Liver (tissue), 9 donors: ENCODE measurements around the gene CD34. TPM values are rescaled to one million over a fixed set of nuclear protein-coding genes. Genes with fewer than 3 reads are reported as not detected.

ENCODE experiments used
- DNase-seq: peaks from one replicate; pipeline ENCODE4 v3.0.0-alpha.2; 2017; ENCODE audit warnings: low spot score
- H3K27ac ChIP-seq, 2 donors: one replicate each; pipeline ENCODE4 v1.7.0; 2013; ENCODE audit warnings: inconsistent platforms in 2 of 2, low read length in 2 of 2, control low read depth in 1 of 2, low read depth in 1 of 2, mild to moderate bottlenecking in 1 of 2
- H3K27me3 ChIP-seq, 4 donors: one replicate each; pipeline versions ENCODE4 v1.6.1 to v1.7.0; 2013; ENCODE audit warnings: low read length in 3 of 4, inconsistent platforms in 1 of 4, mild to moderate bottlenecking in 1 of 4, moderate library complexity in 1 of 4; ENCODE audit not compliant: control insufficient read depth in 4 of 4, insufficient read depth in 4 of 4
- H3K36me3 ChIP-seq, 4 donors: one replicate each; pipeline versions ENCODE4 v1.6.1 to v1.7.0; 2013; ENCODE audit warnings: low read length in 3 of 4, mild to moderate bottlenecking in 3 of 4, low read depth in 1 of 4, moderate library complexity in 1 of 4; ENCODE audit not compliant: control insufficient read depth in 4 of 4, insufficient read depth in 3 of 4
- H3K4me1 ChIP-seq, 4 donors: one replicate each; pipeline versions ENCODE4 v1.6.1 to v1.7.0; 2013; ENCODE audit warnings: low read length in 3 of 4, mild to moderate bottlenecking in 3 of 4, moderate library complexity in 1 of 4; ENCODE audit not compliant: control insufficient read depth in 4 of 4, insufficient read depth in 4 of 4
- H3K4me3 ChIP-seq, 3 donors: one replicate each; pipeline versions ENCODE4 v1.6.1 to v1.7.0; 2013; ENCODE audit warnings: low read length in 3 of 3, control low read depth in 1 of 3, low read depth in 1 of 3, mild to moderate bottlenecking in 1 of 3
- H3K9ac ChIP-seq, 2 donors: one replicate each; pipeline ENCODE4 v1.7.0; 2013; ENCODE audit warnings: low read length in 2 of 2, mild to moderate bottlenecking in 2 of 2, moderate library complexity in 2 of 2, control low read depth in 1 of 2, low read depth in 1 of 2
- H3K9me3 ChIP-seq, 4 donors: one replicate each; pipeline versions ENCODE4 v1.6.1 to v1.7.0; 2013; ENCODE audit warnings: low read length in 3 of 4; ENCODE audit not compliant: control insufficient read depth in 4 of 4
- EGR1 ChIP-seq, 2 donors: IDR thresholded peaks; 2 replicates each; pipeline ENCODE4 v1.6.1; 2016 to 2018; ENCODE audit warnings: antibody characterized with exemption in 2 of 2, low read depth in 2 of 2
- FOXA1 ChIP-seq: IDR thresholded peaks from 2 replicates; pipeline ENCODE4 v1.6.1; 2016; ENCODE audit warnings: antibody characterized with exemption
- FOXA2 ChIP-seq: IDR thresholded peaks from 2 replicates; pipeline ENCODE4 v1.6.1; 2016; ENCODE audit warnings: antibody characterized with exemption
- GABPA ChIP-seq, 2 donors: IDR thresholded peaks in 1 of 2; conservative IDR thresholded peaks in 1 of 2; 2 replicates each; pipeline ENCODE4 v1.6.1; 2016; ENCODE audit warnings: antibody characterized with exemption in 2 of 2, mild to moderate bottlenecking in 1 of 2, moderate library complexity in 1 of 2
- HNF4A ChIP-seq, 2 donors: conservative IDR thresholded peaks; 2 replicates each; pipeline ENCODE4 v1.6.1; 2016; ENCODE audit warnings: antibody characterized with exemption in 2 of 2, mild to moderate bottlenecking in 2 of 2
- HNF4G ChIP-seq: IDR thresholded peaks from 2 replicates; pipeline ENCODE4 v1.6.1; 2016; ENCODE audit warnings: antibody characterized with exemption
- JUND ChIP-seq, 2 donors: IDR thresholded peaks; 2 replicates each; pipeline ENCODE4 v1.6.1; 2016; ENCODE audit warnings: antibody characterized with exemption in 2 of 2
- NR2F2 ChIP-seq: IDR thresholded peaks from 2 replicates; pipeline ENCODE4 v1.6.1; 2016; ENCODE audit warnings: antibody characterized with exemption
- RAD21 ChIP-seq, 2 donors: IDR thresholded peaks; 2 replicates each; pipeline ENCODE4 v1.6.1; 2016; ENCODE audit warnings: antibody characterized with exemption in 2 of 2, mild to moderate bottlenecking in 2 of 2
- RXRA ChIP-seq, 2 donors: IDR thresholded peaks; 2 replicates each; pipeline ENCODE4 v1.6.1; 2017 to 2018; ENCODE audit warnings: antibody characterized with exemption in 2 of 2, mild to moderate bottlenecking in 1 of 2
- SP1 ChIP-seq: IDR thresholded peaks from 2 replicates; pipeline ENCODE4 v1.6.1; 2018; ENCODE audit warnings: antibody characterized with exemption, mild to moderate bottlenecking
- TAF1 ChIP-seq: conservative IDR thresholded peaks from 2 replicates; pipeline ENCODE4 v1.6.1; 2016; ENCODE audit warnings: antibody characterized with exemption, mild to moderate bottlenecking
- YY1 ChIP-seq: IDR thresholded peaks from 2 replicates; pipeline ENCODE4 v1.6.1; 2016; ENCODE audit warnings: antibody characterized with exemption, mild to moderate bottlenecking
- WGBS: extraction: QIAGEN DNeasy Blood & Tissue Kit; methylation state at CpG from one replicate; pipeline ENCODE4 v1.1.7; 2013; 5-methylcytosine and 5-hydroxymethylcytosine counted together
- polyA plus RNA-seq, 2 donors: library from polyadenylated mRNA; stranded (reverse) in 1 of 2; unstranded in 1 of 2; fragments of 200-250 nt in 1 of 2; fragments of >200 nt in 1 of 2; fragmentation: Nextera tagmentation in 1 of 2; extraction: Ambion mirVana in 1 of 2; gene quantifications; one replicate each; pipeline versions ENCODE4 v1.2.1 to v1.2.3, GENCODE V29; 2013 to 2015
- total RNA-seq, 2 donors: library from RNA; depleted of rRNA; stranded (reverse); fragments of >200 nt; gene quantifications; one replicate each; pipeline ENCODE4 v1.2.3, GENCODE V29; 2014
- TF ChIP-seq, protein P1 (sequence below): IDR thresholded peaks from 2 replicates; pipeline ENCODE4 v1.6.1; 2016; ENCODE audit warnings: antibody characterized with exemption
- TF ChIP-seq, protein P2 (sequence below): IDR thresholded peaks from 2 replicates; pipeline ENCODE4 v1.6.1; 2016; ENCODE audit warnings: antibody characterized with exemption
- TF ChIP-seq, protein P3 (sequence below): fragments of 150-350 bp; IDR thresholded peaks from 2 replicates; pipeline ENCODE4 v1.5.1; 2017; ENCODE audit warnings: improper control_type of control experiment, low read depth, low read length; ENCODE audit not compliant: missing input control
- TF ChIP-seq, protein P4 (sequence below): IDR thresholded peaks from 2 replicates; pipeline ENCODE4 v1.6.1; 2016; ENCODE audit warnings: antibody characterized with exemption
- TF ChIP-seq, protein P5 (sequence below): IDR thresholded peaks from 2 replicates; pipeline ENCODE4 v1.6.1; 2016; ENCODE audit warnings: antibody characterized with exemption, mild to moderate bottlenecking
- donor health status: healthy.
- donor health status: healthy.
- donor health status: healthy.
- donor health status: healthy.
- donor health status: healthy.

CD34 gene, protein sequence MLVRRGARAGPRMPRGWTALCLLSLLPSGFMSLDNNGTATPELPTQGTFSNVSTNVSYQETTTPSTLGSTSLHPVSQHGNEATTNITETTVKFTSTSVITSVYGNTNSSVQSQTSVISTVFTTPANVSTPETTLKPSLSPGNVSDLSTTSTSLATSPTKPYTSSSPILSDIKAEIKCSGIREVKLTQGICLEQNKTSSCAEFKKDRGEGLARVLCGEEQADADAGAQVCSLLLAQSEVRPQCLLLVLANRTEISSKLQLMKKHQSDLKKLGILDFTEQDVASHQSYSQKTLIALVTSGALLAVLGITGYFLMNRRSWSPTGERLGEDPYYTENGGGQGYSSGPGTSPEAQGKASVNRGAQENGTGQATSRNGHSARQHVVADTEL
- total RNA-seq (1 to 10 TPM; 1.5 TPM), polyA plus RNA-seq (1 to 10 TPM; 2.0 to 4.0 TPM)

DNA sequence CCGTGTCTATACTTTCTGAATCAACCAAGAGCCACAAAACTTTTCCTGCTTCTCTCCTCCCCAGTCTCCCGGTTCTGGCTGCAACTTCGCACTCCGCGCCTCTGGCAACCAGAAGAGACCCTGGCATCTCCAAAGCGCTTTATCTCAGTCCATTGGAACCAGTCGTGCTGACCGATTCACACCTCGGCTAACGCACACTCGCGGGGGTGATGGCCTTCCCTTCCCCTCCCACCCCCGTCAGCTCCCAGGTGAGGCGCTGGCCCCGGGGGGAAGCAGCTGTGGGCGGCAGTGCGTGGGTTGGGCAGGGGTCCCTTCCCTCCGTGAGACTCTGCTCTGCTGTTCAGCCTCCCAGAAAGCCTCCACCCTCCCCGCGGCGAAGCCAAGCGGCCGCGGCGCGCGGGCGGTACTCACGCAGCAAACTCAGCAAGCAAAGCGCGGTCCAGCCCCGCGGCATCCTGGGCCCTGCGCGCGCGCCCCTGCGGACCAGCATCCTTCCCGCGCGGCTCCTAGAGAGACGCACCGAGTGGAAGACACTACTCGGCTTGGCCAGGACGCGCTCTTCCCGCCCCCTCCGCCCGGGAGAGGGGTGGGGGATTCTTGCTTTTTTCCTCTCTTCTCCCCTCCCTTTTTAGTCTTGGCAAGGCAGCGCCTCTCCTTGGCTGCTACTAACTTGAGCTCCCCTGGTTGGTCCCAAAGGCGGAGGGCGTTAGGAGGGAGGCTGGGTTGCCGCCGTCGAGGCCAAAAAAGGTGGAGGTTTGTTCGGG lies at the start of gene CD34:
CD34 (minus strand) TSS at position 535 of the 764 bp plus-strand sequence; CDS start at position 490, 45 bp downstream.
- H3K4me3 ChIP-seq, result peak within 1 kb of the TSS in 1 of 3 donors; percentile 26
- TF ChIP-seq, protein P1, sequence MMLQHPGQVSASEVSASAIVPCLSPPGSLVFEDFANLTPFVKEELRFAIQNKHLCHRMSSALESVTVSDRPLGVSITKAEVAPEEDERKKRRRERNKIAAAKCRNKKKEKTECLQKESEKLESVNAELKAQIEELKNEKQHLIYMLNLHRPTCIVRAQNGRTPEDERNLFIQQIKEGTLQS, result no peak
- TF ChIP-seq TAF1 (no peak), FOXA1 (no peak), NR2F2 (no peak), RXRA (IDR thresholded peaks at IDR 0.05) (no peak), FOXA2 (no peak), SP1 (no peak), HNF4A (conservative IDR thresholded peaks at IDR 0.05) (no peak), HNF4G (no peak), EGR1 (IDR thresholded peaks at IDR 0.05; ENCODE audit: low read depth in 2 of 2) (no peak), RAD21 (IDR thresholded peaks at IDR 0.05) (no peak), YY1 (no peak), GABPA (IDR thresholded peaks at IDR 0.05 in 1 of 2, conservative IDR thresholded peaks at IDR 0.05 in 1 of 2) (no peak), JUND (IDR thresholded peaks at IDR 0.05) (no peak)
- TF ChIP-seq, protein P2, sequence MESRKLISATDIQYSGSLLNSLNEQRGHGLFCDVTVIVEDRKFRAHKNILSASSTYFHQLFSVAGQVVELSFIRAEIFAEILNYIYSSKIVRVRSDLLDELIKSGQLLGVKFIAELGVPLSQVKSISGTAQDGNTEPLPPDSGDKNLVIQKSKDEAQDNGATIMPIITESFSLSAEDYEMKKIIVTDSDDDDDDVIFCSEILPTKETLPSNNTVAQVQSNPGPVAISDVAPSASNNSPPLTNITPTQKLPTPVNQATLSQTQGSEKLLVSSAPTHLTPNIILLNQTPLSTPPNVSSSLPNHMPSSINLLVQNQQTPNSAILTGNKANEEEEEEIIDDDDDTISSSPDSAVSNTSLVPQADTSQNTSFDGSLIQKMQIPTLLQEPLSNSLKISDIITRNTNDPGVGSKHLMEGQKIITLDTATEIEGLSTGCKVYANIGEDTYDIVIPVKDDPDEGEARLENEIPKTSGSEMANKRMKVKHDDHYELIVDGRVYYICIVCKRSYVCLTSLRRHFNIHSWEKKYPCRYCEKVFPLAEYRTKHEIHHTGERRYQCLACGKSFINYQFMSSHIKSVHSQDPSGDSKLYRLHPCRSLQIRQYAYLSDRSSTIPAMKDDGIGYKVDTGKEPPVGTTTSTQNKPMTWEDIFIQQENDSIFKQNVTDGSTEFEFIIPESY, result no peak
- TF ChIP-seq, protein P3, sequence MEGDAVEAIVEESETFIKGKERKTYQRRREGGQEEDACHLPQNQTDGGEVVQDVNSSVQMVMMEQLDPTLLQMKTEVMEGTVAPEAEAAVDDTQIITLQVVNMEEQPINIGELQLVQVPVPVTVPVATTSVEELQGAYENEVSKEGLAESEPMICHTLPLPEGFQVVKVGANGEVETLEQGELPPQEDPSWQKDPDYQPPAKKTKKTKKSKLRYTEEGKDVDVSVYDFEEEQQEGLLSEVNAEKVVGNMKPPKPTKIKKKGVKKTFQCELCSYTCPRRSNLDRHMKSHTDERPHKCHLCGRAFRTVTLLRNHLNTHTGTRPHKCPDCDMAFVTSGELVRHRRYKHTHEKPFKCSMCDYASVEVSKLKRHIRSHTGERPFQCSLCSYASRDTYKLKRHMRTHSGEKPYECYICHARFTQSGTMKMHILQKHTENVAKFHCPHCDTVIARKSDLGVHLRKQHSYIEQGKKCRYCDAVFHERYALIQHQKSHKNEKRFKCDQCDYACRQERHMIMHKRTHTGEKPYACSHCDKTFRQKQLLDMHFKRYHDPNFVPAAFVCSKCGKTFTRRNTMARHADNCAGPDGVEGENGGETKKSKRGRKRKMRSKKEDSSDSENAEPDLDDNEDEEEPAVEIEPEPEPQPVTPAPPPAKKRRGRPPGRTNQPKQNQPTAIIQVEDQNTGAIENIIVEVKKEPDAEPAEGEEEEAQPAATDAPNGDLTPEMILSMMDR, result no peak
- TF ChIP-seq, protein P4, sequence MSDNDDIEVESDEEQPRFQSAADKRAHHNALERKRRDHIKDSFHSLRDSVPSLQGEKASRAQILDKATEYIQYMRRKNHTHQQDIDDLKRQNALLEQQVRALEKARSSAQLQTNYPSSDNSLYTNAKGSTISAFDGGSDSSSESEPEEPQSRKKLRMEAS, result no peak
- TF ChIP-seq, protein P5, sequence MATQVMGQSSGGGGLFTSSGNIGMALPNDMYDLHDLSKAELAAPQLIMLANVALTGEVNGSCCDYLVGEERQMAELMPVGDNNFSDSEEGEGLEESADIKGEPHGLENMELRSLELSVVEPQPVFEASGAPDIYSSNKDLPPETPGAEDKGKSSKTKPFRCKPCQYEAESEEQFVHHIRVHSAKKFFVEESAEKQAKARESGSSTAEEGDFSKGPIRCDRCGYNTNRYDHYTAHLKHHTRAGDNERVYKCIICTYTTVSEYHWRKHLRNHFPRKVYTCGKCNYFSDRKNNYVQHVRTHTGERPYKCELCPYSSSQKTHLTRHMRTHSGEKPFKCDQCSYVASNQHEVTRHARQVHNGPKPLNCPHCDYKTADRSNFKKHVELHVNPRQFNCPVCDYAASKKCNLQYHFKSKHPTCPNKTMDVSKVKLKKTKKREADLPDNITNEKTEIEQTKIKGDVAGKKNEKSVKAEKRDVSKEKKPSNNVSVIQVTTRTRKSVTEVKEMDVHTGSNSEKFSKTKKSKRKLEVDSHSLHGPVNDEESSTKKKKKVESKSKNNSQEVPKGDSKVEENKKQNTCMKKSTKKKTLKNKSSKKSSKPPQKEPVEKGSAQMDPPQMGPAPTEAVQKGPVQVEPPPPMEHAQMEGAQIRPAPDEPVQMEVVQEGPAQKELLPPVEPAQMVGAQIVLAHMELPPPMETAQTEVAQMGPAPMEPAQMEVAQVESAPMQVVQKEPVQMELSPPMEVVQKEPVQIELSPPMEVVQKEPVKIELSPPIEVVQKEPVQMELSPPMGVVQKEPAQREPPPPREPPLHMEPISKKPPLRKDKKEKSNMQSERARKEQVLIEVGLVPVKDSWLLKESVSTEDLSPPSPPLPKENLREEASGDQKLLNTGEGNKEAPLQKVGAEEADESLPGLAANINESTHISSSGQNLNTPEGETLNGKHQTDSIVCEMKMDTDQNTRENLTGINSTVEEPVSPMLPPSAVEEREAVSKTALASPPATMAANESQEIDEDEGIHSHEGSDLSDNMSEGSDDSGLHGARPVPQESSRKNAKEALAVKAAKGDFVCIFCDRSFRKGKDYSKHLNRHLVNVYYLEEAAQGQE, result no peak
- peaks cover 0 to 5% (median 2%) of the 10 kb centered on the region in 4 donors for H3K27me3 ChIP-seq
- H3K9me3 ChIP-seq, result no peaks in the 10 kb centered on the region
- no peak within 1 kb of the TSS for H3K9ac ChIP-seq
- no peaks in the 10 kb centered on the region for H3K36me3 ChIP-seq
- DNase-seq, result no peak
- H3K27ac ChIP-seq, result no peak within 1 kb of the TSS
- H3K4me1 ChIP-seq, result peaks cover 0 to 8% (median 5%) of the 10 kb centered on the region in 4 donors
- WGBS, result 8% methylated on average over 56 of the region's 56 CpGs
